Endodermal cell (in vitro differentiated cells): Measurements from ENCODE around the gene STX8. TPM values are rescaled to one million over a fixed set of nuclear protein-coding genes. Genes with fewer than 3 reads are reported as not detected.

Experiments
- DNase-seq: peaks from one replicate; pipeline ENCODE4 v3.0.0-alpha.2; 2017
- H3K27ac ChIP-seq: 2 replicates; pipeline ENCODE4 v1.5.1; 2013; ENCODE audit warnings: mild to moderate bottlenecking, low read depth, low read length, moderate library complexity
- H3K27me3 ChIP-seq: 2 replicates; pipeline ENCODE4 v1.6.1; 2013; ENCODE audit warnings: mild to moderate bottlenecking, low read length, moderate library complexity; ENCODE audit not compliant: insufficient read depth, control insufficient read depth, poor library complexity, severe bottlenecking
- H3K36me3 ChIP-seq: 2 replicates; pipeline ENCODE4 v1.7.0; 2013; ENCODE audit warnings: mild to moderate bottlenecking, low read length, moderate library complexity; ENCODE audit not compliant: control insufficient read depth, insufficient read depth
- H3K4me1 ChIP-seq: one replicate; pipeline ENCODE4 v1.7.0; 2013; ENCODE audit warnings: low read length; ENCODE audit not compliant: control insufficient read depth, insufficient read depth
- H3K4me3 ChIP-seq: 2 replicates; pipeline ENCODE4 v1.5.1; 2013; ENCODE audit warnings: mild to moderate bottlenecking, low read length, moderate library complexity
- H3K9ac ChIP-seq: 2 replicates; pipeline ENCODE4 v1.6.1; 2013; ENCODE audit warnings: mild to moderate bottlenecking, low read length, moderate library complexity; ENCODE audit not compliant: poor library complexity, severe bottlenecking; ENCODE audit errors: extremely low read depth
- H3K9me3 ChIP-seq: 2 replicates; pipeline ENCODE4 v1.6.1; 2013; ENCODE audit warnings: mild to moderate bottlenecking, low read length, moderate library complexity; ENCODE audit not compliant: control insufficient read depth
- H3K27ac Mint-ChIP-seq: 2 replicates; pipeline ENCODE4 v1.8.0; 2020; ENCODE audit warnings: mixed read lengths
- H3K27me3 Mint-ChIP-seq: 2 replicates; pipeline ENCODE4 v1.8.0; 2021; ENCODE audit warnings: mild to moderate bottlenecking, mixed read lengths; ENCODE audit not compliant: insufficient read depth
- H3K36me3 Mint-ChIP-seq: 2 replicates; pipeline ENCODE4 v1.8.0; 2020; ENCODE audit warnings: low read depth, mixed read lengths
- H3K4me1 Mint-ChIP-seq: 2 replicates; pipeline ENCODE4 v1.8.0; 2020; ENCODE audit warnings: mixed read lengths
- H3K4me3 Mint-ChIP-seq: 2 replicates; pipeline ENCODE4 v1.8.0; 2020; ENCODE audit warnings: mild to moderate bottlenecking, moderate library complexity, mixed read lengths
- H3K9me3 Mint-ChIP-seq: 2 replicates; pipeline ENCODE4 v1.8.0; 2020; ENCODE audit warnings: mild to moderate bottlenecking, mixed read lengths
- WGBS, 2 experiments: methylation state at CpG; one replicate each; pipeline versions ENCODE4 v1.1.5 to v1.1.7; 2013; ENCODE audit warnings: missing lambda C conversion rate in 2 of 2, mixed read lengths in 1 of 2; ENCODE audit not compliant: insufficient coverage in 1 of 2, insufficient read length in 1 of 2; 5-methylcytosine and 5-hydroxymethylcytosine counted together
- total RNA-seq, 2 donors: library from RNA; stranded (reverse); fragmentation: NEBNext Ultra II Directional in 1 of 2; extraction: Animal tissue kit (Norgen Biotek cat#: 25700) in 1 of 2; gene quantifications; 2 replicates in 1 of 2; 3 replicates in 1 of 2; pipeline ENCODE4 v1.2.1, GENCODE V29; 2021
- TF ChIP-seq, protein P1 (sequence below): fragments of 200-600 bp; sonication (generic); conservative IDR thresholded peaks from 2 replicates; pipeline ENCODE4 v1.5.0; 2021; ENCODE audit warnings: antibody characterized with exemption, mild to moderate bottlenecking

Gene STX8
- total RNA-seq, 2 donors from 2014 or later = 82.5 to 98.2 TPM

GRCh38 chr17:9215465-9215864 lies 360.2 kb downstream of the STX8 start:
- H3K9me3 Mint-ChIP-seq = peaks cover 23% of the 10 kb centered on the region

GRCh38 chr17:9213303-9213640 lies 362.3 kb downstream of the STX8 start:
- no peak overlapping the region for H3K9ac ChIP-seq
- no peaks in the 10 kb centered on the region for H3K4me1 ChIP-seq
- H3K27me3 Mint-ChIP-seq = peaks cover 2% of the 10 kb centered on the region
- H3K27ac Mint-ChIP-seq = no peak overlapping the region
- TF ChIP-seq, protein P1, sequence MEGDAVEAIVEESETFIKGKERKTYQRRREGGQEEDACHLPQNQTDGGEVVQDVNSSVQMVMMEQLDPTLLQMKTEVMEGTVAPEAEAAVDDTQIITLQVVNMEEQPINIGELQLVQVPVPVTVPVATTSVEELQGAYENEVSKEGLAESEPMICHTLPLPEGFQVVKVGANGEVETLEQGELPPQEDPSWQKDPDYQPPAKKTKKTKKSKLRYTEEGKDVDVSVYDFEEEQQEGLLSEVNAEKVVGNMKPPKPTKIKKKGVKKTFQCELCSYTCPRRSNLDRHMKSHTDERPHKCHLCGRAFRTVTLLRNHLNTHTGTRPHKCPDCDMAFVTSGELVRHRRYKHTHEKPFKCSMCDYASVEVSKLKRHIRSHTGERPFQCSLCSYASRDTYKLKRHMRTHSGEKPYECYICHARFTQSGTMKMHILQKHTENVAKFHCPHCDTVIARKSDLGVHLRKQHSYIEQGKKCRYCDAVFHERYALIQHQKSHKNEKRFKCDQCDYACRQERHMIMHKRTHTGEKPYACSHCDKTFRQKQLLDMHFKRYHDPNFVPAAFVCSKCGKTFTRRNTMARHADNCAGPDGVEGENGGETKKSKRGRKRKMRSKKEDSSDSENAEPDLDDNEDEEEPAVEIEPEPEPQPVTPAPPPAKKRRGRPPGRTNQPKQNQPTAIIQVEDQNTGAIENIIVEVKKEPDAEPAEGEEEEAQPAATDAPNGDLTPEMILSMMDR = no peak
- no peak overlapping the region for H3K4me3 ChIP-seq
- DNase-seq = no peak
- peaks cover 27% of the 10 kb centered on the region for H3K9me3 ChIP-seq
- H3K36me3 ChIP-seq = peaks cover 44% of the 10 kb centered on the region
- peaks cover 23% of the 10 kb centered on the region for H3K9me3 Mint-ChIP-seq
- H3K4me3 Mint-ChIP-seq = no peak overlapping the region
- WGBS, 2 experiments = 88 to 100% methylated on average over 2 to 3 of the region's 3 CpGs
- H3K36me3 Mint-ChIP-seq = peaks cover 38% of the 10 kb centered on the region
- H3K27ac ChIP-seq = no peak overlapping the region
- H3K4me1 Mint-ChIP-seq = peaks cover 13% of the 10 kb centered on the region
- no peaks in the 10 kb centered on the region for H3K27me3 ChIP-seq

More at GRCh38 chr17:9215465-9215864, 360.2 kb downstream of the STX8 start:
- Histone ChIP-seq H3K9ac (no peak overlapping the region), H3K36me3 (peaks cover 35% of the 10 kb centered on the region), H3K4me3 (no peak overlapping the region), H3K27ac (no peak overlapping the region), H3K4me1 (peaks cover 1% of the 10 kb centered on the region), H3K9me3 (peaks cover 27% of the 10 kb centered on the region), H3K27me3 (no peaks in the 10 kb centered on the region)
- Mint-ChIP-seq H3K27me3 (peaks cover 2% of the 10 kb centered on the region), H3K36me3 (peaks cover 31% of the 10 kb centered on the region), H3K4me3 (no peak overlapping the region), H3K4me1 (peaks cover 15% of the 10 kb centered on the region), H3K27ac (no peak overlapping the region)
- DNase-seq = no peak
- TF ChIP-seq, protein P1 = no peak

- Mint-ChIP-seq H3K4me1 (peaks cover 6% of the 10 kb centered on the region), H3K9me3 (peaks cover 23% of the 10 kb centered on the region), H3K27me3 (peaks cover 2% of the 10 kb centered on the region), H3K27ac (no peak overlapping the region), H3K4me3 (no peak overlapping the region), H3K36me3 (peaks cover 38% of the 10 kb centered on the region)
- H3K36me3 ChIP-seq = peaks cover 41% of the 10 kb centered on the region
- peaks cover 27% of the 10 kb centered on the region for H3K9me3 ChIP-seq
- TF ChIP-seq, protein P1 = no peak
- H3K27ac ChIP-seq = no peak overlapping the region
- DNase-seq = peak; percentile 49
- H3K9ac ChIP-seq = no peak overlapping the region
- H3K4me3 ChIP-seq = no peak overlapping the region
- no peaks in the 10 kb centered on the region for H3K27me3 ChIP-seq
- 85 to 94% methylated on average over 17 to 30 of the region's 30 CpGs for WGBS, 2 experiments
- H3K4me1 ChIP-seq = no peaks in the 10 kb centered on the region
Observed at GRCh38 chr17:9212376-9213302, 363.0 kb downstream of the STX8 start.
